Eye (tissue), 1 donor: ENCODE data around the gene GGNBP2.

ENCODE experiments used
- DNase-seq: peaks from one replicate; pipeline ENCODE4 v3.0.0-alpha.2; 2015

The GGNBP2 gene

GRCh38 chr17:36515837-36516236 lies 28.9 kb upstream of the GGNBP2 start:
- DNase-seq, result no peak

- DNase-seq, result peak; percentile 8
Measured at GRCh38 chr17:36523113-36523512, 21.6 kb upstream of the GGNBP2 start.

GRCh38 chr17:36524428-36524876 lies 20.3 kb upstream of the GGNBP2 start:
- DNase-seq, result no peak

- no peak for DNase-seq
Measured at GRCh38 chr17:36525113-36525512, 19.6 kb upstream of the GGNBP2 start.

GRCh38 chr17:36525888-36526287 lies 18.8 kb upstream of the GGNBP2 start:
- no peak for DNase-seq

GRCh38 chr17:36527621-36528250 lies 17.0 kb upstream of the GGNBP2 start:
- DNase-seq, result no peak

- no peak for DNase-seq
Measured at GRCh38 chr17:36529121-36529520, 15.6 kb upstream of the GGNBP2 start.

GRCh38 chr17:36532435-36532975 lies 12.2 kb upstream of the GGNBP2 start:
- DNase-seq, result no peak

GRCh38 chr17:36533935-36534839 lies 10.5 kb upstream of the GGNBP2 start:
- DNase-seq, result peak; percentile 73

GRCh38 chr17:36534840-36535668 lies 9.7 kb upstream of the GGNBP2 start, which contains the start of the genes MYO19 and PIGW:
MYO19 (minus strand) TSS chr17:36534868; CDS start chr17:36532538, 2,330 bp downstream.
PIGW (plus strand) TSS chr17:36534987; CDS start chr17:36537102, 2,115 bp downstream.
- peak; percentile 95 for DNase-seq

- no peak for DNase-seq
Measured at GRCh38 chr17:36535669-36536081, 9.0 kb upstream of the GGNBP2 start.

- DNase-seq, result no peak
Measured at GRCh38 chr17:36540696-36541095, 4.0 kb upstream of the GGNBP2 start.

GRCh38 chr17:36542755-36543154 lies 2.0 kb upstream of the GGNBP2 start:
- DNase-seq, result no peak

GRCh38 chr17:36544044-36544306 lies 744 bp upstream of the GGNBP2 start:
- DNase-seq, result no peak

GRCh38 chr17:36545077-36545464 lies 352 bp downstream of the GGNBP2 start:
- no peak for DNase-seq

GRCh38 chr17:36545465-36546417 lies 1.0 kb downstream of the GGNBP2 start:
- peak; percentile 99 for DNase-seq

GRCh38 chr17:36546418-36547093 lies 1.8 kb downstream of the GGNBP2 start:
- no peak for DNase-seq

- no peak for DNase-seq
Measured at GRCh38 chr17:36547776-36548175, 3.1 kb downstream of the GGNBP2 start.

GRCh38 chr17:36550491-36551417 lies 6.0 kb downstream of the GGNBP2 start:
- DNase-seq, result no peak

GRCh38 chr17:36553459-36553858 lies 8.7 kb downstream of the GGNBP2 start:
- DNase-seq, result no peak
